HG03571 (cell line): ENCODE measurements around the gene CFAP221.

ENCODE experiments used
- ATAC-seq: cut with Tn5 transposase; IDR thresholded peaks from one replicate; pipeline ENCODE4 v1.9.1; 2021; ENCODE audit not compliant: unreplicated experiment

Gene CFAP221

GRCh38 chr2:119536211-119536610 is 8.0 kb upstream of the CFAP221 start:
- no peak for ATAC-seq

- ATAC-seq: no peak
Observed at GRCh38 chr2:119536707-119537106, 7.5 kb upstream of the CFAP221 start.

GRCh38 chr2:119537792-119538191 is 6.5 kb upstream of the CFAP221 start:
- ATAC-seq: no peak

DNA sequence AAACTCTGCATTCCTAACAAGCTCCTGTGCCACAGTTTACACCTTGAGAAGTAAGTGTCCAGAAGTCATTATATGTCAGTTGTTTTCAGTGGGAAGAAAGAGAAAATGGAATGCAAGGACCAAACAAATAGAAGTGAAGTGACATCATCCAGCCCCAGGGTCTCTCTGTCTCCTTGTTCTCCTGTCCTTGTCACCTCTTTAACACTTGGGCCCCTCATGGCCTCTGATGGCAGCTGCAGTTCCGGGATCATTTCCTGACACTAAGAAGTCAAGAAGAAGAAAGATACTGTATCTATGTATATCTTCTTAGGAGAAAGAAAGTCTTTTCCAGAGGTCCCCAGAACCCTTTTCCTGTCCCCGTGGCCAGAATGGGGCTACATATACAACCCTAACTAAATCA is 2.8 kb upstream of the CFAP221 start:
- ATAC-seq: no peak

GRCh38 chr2:119544939-119545475 is 758 bp downstream of the CFAP221 start:
- no peak for ATAC-seq

GRCh38 chr2:119545754-119546446 is 1.7 kb downstream of the CFAP221 start:
- no peak for ATAC-seq

DNA sequence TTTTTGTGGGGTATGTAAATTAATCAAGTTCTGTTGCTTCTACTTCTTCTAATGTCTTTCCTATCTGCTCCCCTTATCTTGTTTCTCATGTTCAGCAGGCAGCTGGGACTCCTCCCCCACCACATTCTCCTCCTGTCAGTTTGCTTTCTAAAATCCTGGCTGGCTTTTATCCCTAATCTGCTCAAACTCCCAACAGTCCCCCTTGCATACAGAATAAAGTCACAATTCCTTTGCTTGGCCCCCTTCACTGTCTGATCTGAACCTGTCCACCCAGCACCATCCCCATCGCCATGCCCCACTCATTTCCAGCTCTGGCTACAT is 2.2 kb downstream of the CFAP221 start:
- no peak for ATAC-seq

DNA sequence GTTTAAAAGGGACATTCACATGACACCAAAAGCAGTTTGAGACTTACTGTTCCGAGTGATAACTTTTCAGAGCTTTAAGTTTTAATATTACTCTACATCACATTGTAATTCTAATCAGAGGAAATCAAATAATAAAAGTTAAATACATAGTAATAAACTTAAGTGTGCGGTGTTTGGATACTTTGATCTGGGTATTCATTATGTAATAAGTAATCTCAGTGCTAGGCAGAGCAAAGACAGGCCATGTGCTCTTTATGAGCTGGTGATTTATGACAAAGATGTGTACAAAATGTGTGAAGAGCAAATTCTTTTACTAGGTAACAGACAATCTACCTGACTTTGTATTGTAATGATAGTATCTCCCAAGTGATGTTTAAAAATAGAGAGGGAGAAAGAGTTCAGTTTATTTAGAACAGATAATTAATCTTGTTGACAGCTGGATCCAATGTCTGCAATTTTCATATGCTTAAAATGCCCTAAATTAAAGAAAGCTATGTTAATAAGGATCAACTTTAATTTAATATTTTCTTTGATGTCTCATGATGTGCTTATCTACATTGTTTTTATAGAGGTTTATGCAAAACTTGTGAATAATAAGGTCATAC is 4.4 kb downstream of the CFAP221 start:
- no peak for ATAC-seq

GRCh38 chr2:119549241-119549640 is 5.0 kb downstream of the CFAP221 start:
- no peak for ATAC-seq

DNA sequence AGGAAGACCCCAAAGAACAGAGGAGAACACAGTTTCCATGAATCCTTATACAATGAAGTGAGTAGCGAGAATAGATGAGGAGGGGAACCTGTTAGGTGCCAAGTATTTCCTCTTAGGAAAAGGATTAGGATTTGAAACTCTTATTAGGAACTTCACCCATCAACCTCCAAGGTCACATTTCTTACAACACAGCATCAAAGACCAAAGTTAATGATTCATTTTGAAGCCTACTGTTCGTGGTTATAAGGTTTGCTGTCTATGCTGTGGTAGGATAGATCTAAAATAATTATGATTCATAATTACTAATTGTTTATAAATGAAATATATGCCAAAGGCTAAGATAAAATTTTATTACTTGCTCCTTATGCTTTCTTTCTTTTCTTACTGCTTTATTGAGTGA is 6.1 kb downstream of the CFAP221 start:
- ATAC-seq: no peak

DNA sequence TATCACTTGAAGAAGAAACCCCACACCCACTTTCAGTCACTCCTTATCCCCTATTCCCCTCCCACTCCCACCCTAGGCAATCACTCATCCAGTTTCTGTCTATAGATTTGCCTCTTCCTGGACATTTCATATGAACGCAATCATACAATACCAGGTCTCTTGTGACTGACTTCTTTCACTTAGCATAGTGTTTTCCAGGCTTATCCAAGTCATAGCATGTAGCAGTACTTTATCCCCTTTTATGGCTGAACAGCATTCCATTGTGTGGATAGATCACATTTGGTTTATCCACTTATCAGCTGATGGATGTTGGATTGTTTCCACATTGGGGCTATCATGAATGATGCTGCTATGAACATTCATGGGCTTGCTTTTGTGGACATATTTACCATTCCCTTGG is 6.6 kb downstream of the CFAP221 start:
- no peak for ATAC-seq

GRCh38 chr2:119552902-119553301 is 8.7 kb downstream of the CFAP221 start:
- ATAC-seq: no peak

GRCh38 chr2:119553687-119554344 is 9.6 kb downstream of the CFAP221 start:
- no peak for ATAC-seq

DNA sequence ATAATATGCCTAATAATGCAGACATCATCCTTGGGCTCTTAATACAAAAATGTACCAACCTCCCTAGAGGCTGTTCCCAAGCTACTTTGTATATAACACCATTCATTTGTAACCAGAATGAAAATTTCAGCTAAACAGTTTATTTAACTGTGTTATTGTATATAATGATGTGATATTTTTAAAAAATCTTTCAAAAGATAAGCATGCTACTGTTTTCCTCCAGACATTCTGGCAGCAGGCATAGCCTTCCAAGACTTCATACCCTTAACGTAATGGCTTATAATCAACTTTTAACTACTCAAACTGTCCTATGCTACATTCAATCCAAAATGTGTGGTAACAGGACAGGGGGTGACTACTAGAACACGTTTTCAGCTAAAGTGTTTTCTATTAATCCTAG is 21.2 kb downstream of the CFAP221 start:
- ATAC-seq: no peak

GRCh38 chr2:119567292-119567691 is 23.0 kb downstream of the CFAP221 start:
- no peak for ATAC-seq

DNA sequence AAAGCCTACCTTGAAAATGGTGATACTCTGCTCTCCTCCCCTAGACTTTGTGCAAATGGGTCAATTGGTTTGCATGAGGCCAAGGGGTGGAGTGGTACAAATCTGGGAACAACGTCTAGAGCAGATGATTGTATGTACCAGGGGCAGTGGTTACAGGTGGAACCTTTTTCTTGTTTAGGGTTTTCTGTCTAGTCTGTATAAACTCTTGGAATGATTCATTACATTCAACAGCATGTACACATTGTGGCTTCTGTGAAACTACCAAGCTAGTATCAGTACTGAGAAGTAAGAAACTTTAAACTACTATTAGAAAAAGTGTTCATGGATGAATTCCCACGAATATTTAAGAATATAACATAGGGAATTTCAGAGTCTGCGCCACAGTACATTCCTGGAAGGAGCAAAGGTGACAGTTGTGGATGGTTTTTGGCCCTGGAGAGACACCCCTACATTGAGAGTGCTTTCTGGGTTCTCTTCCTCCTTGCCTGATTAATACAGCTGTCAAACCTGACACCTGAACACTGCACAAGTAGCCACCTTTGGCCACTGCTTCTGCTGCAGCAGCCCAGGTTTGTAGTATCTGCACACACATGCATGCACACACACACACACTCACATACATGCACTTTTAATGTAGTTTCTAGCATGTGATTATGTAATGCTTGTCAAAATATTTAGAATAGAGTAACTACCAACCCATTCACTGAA is 30.0 kb downstream of the CFAP221 start:
- peak; percentile 93 for ATAC-seq

DNA sequence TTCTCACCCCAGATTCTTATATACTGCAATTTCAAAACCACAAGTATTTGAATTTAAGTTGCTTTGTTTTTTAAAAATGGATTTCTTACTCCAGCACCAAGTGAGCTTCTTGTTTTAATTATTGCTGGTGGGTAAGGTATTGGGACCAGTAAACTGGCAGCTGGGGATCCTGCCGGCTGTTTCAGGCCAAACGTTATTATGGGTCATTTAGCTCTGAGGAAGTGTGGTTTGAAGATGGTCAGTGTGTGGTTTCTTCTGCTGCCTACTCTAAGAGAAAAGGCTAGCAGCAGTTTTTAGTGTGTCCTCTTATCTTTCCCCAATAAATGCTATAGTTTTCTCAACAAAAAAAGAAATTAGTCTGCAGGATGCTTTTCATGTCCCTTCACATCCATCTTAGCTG is 30.6 kb downstream of the CFAP221 start:
- ATAC-seq: no peak

DNA sequence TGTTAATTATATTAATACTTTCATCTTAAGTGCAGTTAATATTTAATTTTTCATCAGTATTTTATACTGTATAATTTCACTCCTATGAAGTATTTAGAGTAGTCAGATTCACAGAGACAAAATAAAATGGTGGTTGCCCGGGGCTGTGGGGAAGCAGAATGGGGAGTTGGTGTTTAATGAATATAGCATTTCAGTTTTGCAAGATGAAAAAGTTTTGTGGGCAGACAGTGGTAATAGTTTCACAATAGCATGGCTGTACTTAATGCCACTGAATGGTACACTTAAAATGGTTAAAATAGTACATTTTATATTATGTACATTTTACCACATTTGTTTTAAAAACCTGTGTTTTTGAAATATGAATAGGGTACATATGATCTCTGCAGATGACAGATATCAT is 31.2 kb downstream of the CFAP221 start:
- ATAC-seq: no peak

DNA sequence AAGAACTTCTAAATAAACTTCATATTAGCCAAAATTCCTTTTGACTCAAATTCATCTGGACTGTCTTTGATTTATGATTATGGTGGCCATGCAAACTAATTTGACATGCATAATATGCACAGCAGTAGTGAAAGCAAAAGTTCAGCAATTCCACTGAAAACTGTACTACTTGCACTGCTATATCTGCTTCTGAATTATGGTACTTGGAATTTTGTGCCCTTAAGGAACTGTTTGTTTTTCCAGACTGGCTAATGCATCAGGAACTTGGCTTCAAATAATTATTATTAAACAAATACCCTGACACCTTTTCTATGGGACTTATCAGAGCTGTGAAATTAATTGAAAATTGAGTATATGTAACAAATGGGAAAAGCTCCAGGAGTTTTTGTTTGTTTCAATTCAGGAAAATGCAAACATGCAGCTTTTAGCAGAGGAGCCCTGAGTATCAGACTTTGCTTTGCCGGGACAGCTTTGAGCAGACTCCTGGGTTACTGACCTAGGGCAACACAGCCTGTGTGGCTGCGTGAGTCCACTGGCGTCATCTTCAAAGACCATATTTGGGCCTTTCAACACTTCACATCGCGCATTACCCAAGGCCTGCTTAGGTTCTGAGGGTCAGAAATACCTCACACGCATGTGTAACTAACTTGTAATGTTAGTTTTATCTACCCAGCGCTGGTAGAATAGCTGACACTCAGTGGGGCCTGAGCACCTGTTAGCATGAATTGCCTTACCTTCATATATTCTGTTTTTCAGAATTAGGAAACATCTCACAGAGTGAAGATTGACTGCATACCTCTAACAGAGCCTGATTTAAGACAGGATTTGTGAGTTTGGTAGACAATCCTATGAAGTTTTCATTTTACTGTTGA is 35.4 kb downstream of the CFAP221 start:
- no peak for ATAC-seq

DNA sequence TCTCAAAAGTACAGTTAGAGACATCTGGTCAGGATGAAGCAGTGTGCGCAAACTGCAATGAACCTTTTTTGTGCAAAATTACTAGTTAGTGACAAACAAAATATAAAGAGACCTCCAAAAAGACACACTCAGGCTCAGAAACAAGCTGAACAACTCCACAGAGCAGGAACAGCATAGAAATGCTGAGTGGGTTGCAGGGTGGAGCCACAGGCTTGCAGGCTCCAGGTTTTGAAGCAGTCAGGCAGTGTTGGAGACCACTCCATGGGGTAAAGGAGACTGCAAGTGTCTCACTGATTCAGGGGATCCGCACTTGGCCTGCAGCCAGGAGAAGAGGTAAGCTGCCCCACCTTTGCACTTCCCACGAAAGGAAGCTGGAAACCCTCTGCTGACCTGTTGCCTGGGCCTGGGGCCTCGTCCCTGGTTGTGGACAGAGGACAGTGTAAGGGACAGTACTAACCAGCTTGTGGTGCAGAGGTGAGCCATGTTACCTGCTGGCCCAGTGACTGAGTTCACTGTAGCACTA is 36.4 kb downstream of the CFAP221 start:
- no peak for ATAC-seq

GRCh38 chr2:119583291-119583690 is 39.0 kb downstream of the CFAP221 start:
- no peak for ATAC-seq
